Neural cell (in vitro differentiated cells): ENCODE data around the gene CRYGS.

Source experiments
- EP300 ChIP-seq: fragments of 450-650 bp; conservative IDR thresholded peaks from 2 replicates; pipeline ENCODE4 v1.6.1; 2014; ENCODE audit warnings: antibody characterized with exemption, mild to moderate bottlenecking, moderate library complexity; ENCODE audit not compliant: poor library complexity, severe bottlenecking
- EZH2 ChIP-seq: fragments of 200-600, 300-800 bp; shearing (Covaris generic), sonication (generic); IDR thresholded peaks from 2 replicates; pipeline ENCODE4 v1.6.1; 2014; ENCODE audit warnings: antibody characterized with exemption, low read length, borderline replicate concordance, mild to moderate bottlenecking; ENCODE audit not compliant: insufficient read depth, poor library complexity, severe bottlenecking
- MXI1 ChIP-seq: fragments of 450-650 bp; conservative IDR thresholded peaks from 2 replicates; pipeline ENCODE4 v1.6.1; 2014; ENCODE audit warnings: antibody characterized with exemption, mild to moderate bottlenecking; ENCODE audit not compliant: poor library complexity, severe bottlenecking
- POLR2AphosphoS5 ChIP-seq: IDR thresholded peaks from 2 replicates; pipeline ENCODE4 v1.6.1; 2012
- RAD21 ChIP-seq: fragments of 450-650 bp; conservative IDR thresholded peaks from 2 replicates; pipeline ENCODE4 v1.6.1; 2014; ENCODE audit warnings: antibody characterized with exemption, mild to moderate bottlenecking, moderate library complexity
- REST ChIP-seq: IDR thresholded peaks from 2 replicates; pipeline ENCODE4 v1.6.1; 2012; ENCODE audit warnings: borderline replicate concordance
- SMC3 ChIP-seq: fragments of 450-650 bp; conservative IDR thresholded peaks from 2 replicates; pipeline ENCODE4 v1.6.1; 2014; ENCODE audit warnings: antibody characterized with exemption, mild to moderate bottlenecking, moderate library complexity; ENCODE audit not compliant: poor library complexity
- TAF1 ChIP-seq: IDR thresholded peaks from 2 replicates; pipeline ENCODE4 v1.6.1; 2012; ENCODE audit warnings: low read depth
- TF ChIP-seq, protein P1 (sequence below): fragments of 450-650 bp; IDR thresholded peaks from 2 replicates; pipeline ENCODE4 v1.5.1; 2014; ENCODE audit warnings: antibody characterized with exemption, mild to moderate bottlenecking, moderate library complexity; ENCODE audit not compliant: poor library complexity, severe bottlenecking

DNA sequence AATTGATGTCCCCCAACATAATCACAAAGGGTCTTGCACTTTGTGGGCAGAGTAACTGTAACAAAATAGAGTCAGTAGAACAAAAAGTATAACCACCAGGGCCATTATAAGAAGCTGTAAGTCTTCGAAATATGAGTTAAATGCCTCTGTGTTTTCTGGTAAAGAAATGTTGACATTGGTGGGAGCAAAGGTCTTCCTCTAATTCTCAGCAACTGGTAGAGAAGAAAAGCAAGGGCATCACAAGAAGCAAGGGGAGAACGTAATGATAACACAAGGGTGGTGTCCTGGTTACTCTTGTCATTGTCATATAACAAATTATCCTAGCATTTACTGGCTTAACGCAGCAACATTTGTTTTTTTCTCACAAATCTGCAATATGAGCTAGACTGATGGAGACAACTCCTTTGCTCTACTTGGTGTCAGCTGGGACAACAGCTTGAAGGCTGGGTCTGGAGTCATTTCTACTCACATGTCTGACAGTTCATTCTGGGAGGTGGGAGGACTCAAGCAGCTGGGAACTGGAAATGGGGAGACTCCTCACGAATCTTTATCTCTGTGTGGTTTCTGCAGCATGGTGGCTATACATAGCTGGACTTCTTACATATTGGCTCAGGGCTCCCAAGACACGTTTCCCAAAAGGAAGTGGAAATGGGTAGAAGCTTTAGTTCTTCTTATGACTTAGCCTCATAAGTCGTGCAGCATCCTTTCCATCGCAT is 46.6 kb upstream of the CRYGS start:
- no peak for TF ChIP-seq REST
- TF ChIP-seq, protein P1, sequence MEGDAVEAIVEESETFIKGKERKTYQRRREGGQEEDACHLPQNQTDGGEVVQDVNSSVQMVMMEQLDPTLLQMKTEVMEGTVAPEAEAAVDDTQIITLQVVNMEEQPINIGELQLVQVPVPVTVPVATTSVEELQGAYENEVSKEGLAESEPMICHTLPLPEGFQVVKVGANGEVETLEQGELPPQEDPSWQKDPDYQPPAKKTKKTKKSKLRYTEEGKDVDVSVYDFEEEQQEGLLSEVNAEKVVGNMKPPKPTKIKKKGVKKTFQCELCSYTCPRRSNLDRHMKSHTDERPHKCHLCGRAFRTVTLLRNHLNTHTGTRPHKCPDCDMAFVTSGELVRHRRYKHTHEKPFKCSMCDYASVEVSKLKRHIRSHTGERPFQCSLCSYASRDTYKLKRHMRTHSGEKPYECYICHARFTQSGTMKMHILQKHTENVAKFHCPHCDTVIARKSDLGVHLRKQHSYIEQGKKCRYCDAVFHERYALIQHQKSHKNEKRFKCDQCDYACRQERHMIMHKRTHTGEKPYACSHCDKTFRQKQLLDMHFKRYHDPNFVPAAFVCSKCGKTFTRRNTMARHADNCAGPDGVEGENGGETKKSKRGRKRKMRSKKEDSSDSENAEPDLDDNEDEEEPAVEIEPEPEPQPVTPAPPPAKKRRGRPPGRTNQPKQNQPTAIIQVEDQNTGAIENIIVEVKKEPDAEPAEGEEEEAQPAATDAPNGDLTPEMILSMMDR = no peak
- no peak for TF ChIP-seq EZH2
- TF ChIP-seq RAD21 = no peak
- no peak for TF ChIP-seq EP300
- no peak for TF ChIP-seq POLR2AphosphoS5
- TF ChIP-seq TAF1 = no peak
- no peak for TF ChIP-seq MXI1
- no peak for TF ChIP-seq SMC3
